SU-DHL-6 (cell line): ENCODE results near the gene ST6GALNAC2.
"Not testable (repeated sequence)": the region's sequence is repeated elsewhere in the genome, so short reads cannot be mapped to it uniquely, and the experiment has no call there.

Source experiments
- CTCF ChIP-seq: fragments of 200-600 bp; sonication (generic); IDR thresholded peaks from one replicate; pipeline ENCODE4 v1.5.1; 2017; ENCODE audit warnings: antibody characterized with exemption, mild to moderate bottlenecking, low read length, moderate library complexity; ENCODE audit not compliant: insufficient read depth, poor library complexity, severe bottlenecking
- EZH2phosphoT487 ChIP-seq: fragments of 200-600 bp; sonication (generic), shearing (Covaris generic); conservative IDR thresholded peaks from 2 replicates; pipeline ENCODE4 v1.6.1; 2018; ENCODE audit warnings: mild to moderate bottlenecking, antibody characterized with exemption, low read length, moderate library complexity, mixed read lengths

- TF ChIP-seq CTCF, EZH2phosphoT487: not testable (repeated sequence)
Measured at GRCh38 chr17:76533640-76534359, 51.9 kb downstream of the ST6GALNAC2 start.
